GM21528 (cell line): ENCODE measurements around the gene LHPP.
A peak's percentile ranks its signal among the peaks of the same experiment; 100 is the strongest.

Experiments used
- ATAC-seq: cut with Tn5 transposase; IDR thresholded peaks from one replicate; pipeline ENCODE4 v1.9.1; 2021; ENCODE audit warnings: mild to moderate bottlenecking, moderate library complexity; ENCODE audit not compliant: unreplicated experiment, low FRiP score

The LHPP gene

GRCh38 chr10:124632566-124632965 lies 170.9 kb downstream of the LHPP start:
- ATAC-seq: no peak

GRCh38 chr10:124636271-124636995 lies 174.8 kb downstream of the LHPP start:
- no peak for ATAC-seq

- no peak for ATAC-seq
These were observed 175.6 kb downstream of the LHPP start for GRCh38 chr10:124637091-124637700.

GRCh38 chr10:124637746-124638145 lies 176.1 kb downstream of the LHPP start:
- no peak for ATAC-seq

- ATAC-seq: no peak
These were observed 177.6 kb downstream of the LHPP start for GRCh38 chr10:124639206-124639605.

DNA sequence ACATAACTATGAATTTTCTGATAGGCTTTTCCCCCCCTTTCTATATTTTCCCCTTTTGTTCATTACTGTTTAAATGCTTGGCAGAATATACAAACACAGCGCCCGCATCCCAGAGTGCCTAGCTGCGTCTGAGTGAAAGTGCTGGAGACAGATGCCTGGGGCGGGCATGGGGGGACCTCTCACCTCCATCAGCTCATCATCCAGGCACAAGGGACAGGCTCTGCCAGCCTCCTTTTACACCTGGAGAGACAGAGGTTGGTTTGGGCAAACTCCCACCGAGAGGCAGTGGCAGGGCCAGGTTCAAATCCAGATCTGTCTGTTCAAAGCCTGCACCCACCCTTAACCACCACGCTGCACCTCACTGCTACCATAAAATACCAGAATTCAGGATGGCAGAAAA lies 178.0 kb downstream of the LHPP start:
- no peak for ATAC-seq

GRCh38 chr10:124640056-124640455 lies 178.4 kb downstream of the LHPP start:
- no peak for ATAC-seq

GRCh38 chr10:124640538-124641231 lies 179.1 kb downstream of the LHPP start:
- ATAC-seq: no peak

DNA sequence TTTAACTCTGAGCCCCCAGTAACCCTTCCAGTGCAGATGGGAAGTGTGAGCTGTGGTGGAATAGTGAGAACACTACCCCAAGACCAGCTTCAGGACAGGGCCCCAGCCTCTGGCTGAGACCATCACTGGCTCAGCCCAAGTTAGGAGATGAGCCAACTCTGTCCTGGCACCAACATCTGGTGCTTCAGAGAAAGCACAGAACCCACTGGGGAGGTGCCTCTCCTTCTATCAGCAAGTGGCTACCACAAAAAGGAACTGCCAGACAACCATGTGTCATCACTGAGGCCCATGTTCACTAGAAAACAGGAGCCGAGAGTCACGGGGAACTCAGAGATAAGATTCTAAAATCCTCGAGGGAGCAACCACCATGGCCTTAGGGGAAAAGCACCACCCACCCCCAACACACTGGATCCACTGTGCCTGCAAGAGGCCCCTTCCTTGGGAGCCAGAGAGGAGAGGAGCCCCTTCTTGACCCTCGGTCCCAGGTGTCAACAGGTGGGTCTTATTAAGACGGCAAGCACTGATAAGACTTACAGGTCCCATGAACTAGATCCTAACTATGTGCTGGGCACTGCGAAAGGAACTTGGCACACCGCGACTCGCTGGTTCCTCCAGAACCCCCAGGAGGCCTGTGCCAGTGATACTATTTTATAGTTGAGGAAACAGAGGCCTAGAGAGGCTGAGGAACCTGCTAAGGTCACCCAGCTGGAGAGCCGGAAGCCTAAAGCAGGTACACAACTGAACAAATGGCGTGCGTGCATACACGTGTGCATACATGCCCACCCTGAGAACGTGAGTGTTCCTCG lies 179.9 kb downstream of the LHPP start:
- no peak for ATAC-seq

GRCh38 chr10:124642088-124642710 lies 180.6 kb downstream of the LHPP start:
- no peak for ATAC-seq

GRCh38 chr10:124643330-124644009 lies 181.8 kb downstream of the LHPP start:
- no peak for ATAC-seq

GRCh38 chr10:124644236-124644635 lies 182.6 kb downstream of the LHPP start:
- ATAC-seq: no peak

DNA sequence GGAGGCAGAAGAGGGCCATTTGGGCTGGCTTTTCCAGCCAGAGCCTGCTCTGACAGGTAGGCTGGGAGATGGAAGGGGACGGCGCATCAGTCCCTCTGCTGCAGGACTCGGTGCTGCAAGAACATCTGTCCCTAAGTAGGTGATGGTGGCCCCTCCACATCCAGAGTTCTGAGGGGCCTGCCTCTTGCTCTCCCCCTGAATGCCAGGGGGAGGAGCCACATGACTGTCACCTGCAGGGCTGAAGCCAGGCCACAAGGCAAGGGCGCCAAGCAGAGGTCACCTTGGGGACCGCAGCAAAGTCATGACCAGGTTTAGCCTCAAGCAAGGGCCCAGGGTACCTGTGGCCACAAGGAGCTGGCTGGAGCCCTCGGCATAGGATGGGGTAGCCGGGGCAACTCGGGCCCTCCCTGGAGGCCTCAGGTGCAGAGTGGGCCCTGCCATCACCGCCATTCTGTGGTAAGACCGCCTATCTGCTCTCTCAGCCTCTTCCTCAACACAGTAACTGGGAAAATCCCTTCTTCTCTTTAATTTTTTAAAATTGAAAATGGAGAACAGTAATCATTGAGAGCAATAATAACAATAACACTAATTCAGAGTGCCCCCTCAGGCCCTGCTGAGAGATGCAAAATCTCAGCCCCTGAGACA lies 183.3 kb downstream of the LHPP start:
- ATAC-seq: no peak

- no peak for ATAC-seq
These were observed 184.0 kb downstream of the LHPP start for GRCh38 chr10:124645467-124646095.

DNA sequence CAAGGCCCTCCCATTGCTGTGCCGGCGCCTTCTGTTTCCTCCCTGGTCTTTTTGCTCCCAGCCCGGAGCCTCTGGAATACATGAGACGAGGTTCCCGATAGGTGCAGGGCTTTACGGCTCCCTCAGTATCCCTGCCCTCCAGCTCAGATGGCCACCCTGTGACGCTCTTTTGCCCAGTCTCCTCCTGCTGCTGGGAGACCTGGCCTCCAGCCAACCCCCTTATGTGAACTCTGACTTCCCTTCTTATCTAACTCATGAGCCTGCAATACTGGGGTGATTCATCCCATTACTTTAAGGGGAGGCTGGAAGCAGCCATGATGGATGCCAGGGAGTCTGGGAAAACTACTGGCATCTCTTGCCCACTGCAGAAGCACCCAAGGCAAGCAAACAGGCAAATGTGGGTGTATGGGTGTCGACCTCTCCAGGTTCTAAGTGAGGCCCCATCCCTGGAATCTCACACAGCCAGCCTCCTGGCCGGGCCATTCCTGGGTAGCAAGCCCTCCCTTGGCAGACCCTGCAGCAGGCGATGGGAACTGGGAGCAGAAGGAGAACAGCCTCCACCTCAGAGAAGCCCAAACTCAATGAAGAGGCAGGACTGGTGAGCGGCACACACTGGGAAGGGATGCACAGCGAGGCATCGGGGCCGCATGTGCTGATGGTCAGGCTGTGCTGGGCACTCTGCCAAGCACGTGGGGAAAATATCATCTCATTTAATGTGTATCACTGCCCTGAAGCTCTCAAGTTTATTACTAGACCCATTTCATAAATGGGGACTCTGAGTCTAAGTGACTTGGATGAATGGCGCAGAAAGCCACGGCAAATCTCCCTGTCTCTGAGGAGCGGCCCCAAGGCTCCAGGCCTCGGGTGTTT lies 185.1 kb downstream of the LHPP start:
- ATAC-seq: no peak

- ATAC-seq: peak; percentile 71
These were observed 186.0 kb downstream of the LHPP start for GRCh38 chr10:124647421-124648130.

DNA sequence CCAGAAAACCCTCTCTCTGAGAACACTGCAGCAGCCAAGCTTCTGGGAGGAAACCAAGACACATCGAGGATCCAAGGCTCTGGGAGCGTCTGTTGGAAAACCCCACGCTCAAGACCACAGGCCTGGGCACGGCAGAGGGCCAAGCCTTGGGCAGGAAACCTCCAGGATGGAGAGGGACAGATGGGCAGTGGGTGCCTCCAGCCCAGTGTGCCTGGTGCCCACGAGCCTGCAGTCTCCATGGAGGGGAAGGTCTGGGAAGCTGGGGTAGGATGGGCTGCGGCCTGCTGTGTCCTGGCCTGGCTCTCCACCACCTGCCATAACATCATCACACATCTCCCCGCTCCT lies 186.5 kb downstream of the LHPP start:
- no peak for ATAC-seq

DNA sequence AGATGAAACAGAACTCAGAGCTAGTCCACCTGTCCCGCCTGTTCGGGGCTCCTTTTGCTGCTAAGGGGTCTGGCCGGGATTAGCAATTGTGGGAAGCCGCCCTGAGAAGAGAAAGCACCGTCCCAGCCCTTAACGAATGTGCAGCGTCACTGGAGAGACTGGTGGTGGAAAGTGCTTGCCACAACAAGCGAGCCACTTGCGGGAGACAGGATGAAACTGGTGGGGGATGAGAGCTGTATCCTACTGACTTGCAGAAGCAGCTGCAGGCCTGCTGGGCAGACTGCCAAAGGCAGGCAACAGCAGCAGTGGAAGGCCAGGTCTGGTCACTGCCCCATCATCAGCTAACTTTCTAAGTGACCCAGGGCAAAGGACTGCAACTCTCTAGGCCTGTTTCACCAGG lies 187.1 kb downstream of the LHPP start:
- no peak for ATAC-seq
